ENCODE data around the gene HCAR2.
"Not testable (repeated sequence)": the region's sequence is repeated elsewhere in the genome, so short reads cannot be mapped to it uniquely, and the experiment has no call there.

HCAR2 gene

DNA sequence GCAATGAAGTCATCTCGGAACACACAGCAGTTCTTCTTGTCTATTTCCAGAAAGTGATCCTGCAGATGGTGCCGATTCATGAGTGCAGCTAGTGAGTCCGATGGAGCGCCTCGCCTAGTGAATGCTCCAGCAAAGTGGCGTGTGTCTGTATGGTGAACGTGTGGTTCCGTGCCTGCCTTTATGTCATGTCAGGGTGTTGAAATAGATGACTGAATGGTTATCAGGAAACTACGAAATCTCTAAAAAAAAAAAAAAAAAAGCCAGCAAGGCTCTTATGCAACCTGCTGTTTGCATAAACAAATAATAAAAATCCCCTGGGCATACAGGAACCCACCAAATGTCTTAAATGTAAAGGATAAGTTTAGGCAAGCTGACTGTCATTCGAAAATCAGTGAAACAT lies 13.5 kb upstream of the HCAR2 start, which contains the start of gene HCAR3:
Gene HCAR3 (minus strand): TSS at position 154 of the 400 bp plus-strand sequence. CDS start 74 bp downstream, at position 80.
- peak; percentile 75 to 87 (median 80) for DNase-seq

GRCh38 chr12:122715211-122715610 lies 12.1 kb upstream of the HCAR2 start:
- DNase-seq: not testable (repeated sequence)

DNA sequence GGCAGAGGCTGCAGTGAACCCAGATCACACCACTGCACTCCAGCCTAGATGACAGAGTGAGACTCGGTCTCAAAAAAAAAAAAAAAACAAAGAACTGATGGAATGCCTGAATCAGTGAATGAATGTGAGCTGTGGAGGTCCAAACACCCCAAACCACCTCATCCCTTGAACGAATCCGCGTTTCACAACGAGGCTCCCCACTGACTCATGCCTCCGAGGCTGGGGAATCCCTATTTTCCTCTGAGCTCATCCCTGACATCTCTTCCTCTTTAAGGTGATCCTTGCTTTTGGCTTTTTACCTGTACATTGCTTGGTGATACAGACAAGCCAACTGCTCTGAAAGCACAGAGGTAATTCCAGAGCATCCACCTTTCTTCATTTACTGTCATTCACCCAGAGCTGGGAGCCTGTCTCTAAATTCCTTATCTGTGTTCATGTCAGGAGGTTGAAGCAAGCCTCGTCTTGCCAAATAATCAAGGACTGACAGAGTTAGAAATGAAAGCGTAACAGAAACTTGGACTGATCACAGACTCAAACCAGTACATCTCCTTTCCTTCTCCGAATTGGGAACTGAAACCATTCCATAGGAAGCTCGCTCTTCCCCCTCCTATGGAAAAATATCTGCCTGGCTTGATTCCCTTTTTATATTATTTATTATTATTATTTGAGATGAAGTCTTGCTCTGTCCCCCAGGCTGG lies 10.5 kb upstream of the HCAR2 start:
- DNase-seq: not testable (repeated sequence)

GRCh38 chr12:122711266-122711665 lies 8.1 kb upstream of the HCAR2 start:
- peak; percentile 43 to 81 (median 65) for DNase-seq

- DNase-seq: not testable (repeated sequence)
Observed at GRCh38 chr12:122710341-122710740, 7.2 kb upstream of the HCAR2 start.

- not testable (repeated sequence) for DNase-seq
Observed at GRCh38 chr12:122709287-122709686, 6.1 kb upstream of the HCAR2 start.

- DNase-seq: not testable (repeated sequence)
Observed at GRCh38 chr12:122703841-122704240, 684 bp upstream of the HCAR2 start.

DNA sequence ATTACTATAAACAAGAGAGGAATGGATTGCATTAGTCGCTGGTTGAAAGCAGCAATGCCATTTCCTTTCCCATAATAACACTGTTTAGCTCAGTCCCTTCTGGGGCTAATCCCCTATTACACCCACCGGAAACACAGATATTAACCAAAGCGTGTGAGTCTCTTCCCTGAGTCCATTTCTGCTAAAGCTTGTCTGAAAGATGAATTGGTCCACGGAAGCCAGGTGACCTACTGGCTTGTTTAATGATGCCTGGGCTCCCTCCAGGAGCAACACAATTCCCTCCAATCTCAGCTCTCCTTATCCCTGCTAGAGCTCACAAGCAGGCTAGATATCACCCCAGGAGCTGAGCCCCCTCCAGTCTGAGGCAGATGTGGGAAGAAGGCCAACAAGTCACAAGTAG lies 1.7 kb downstream of the HCAR2 start:
- DNase-seq: not testable (repeated sequence)

- not testable (repeated sequence) for DNase-seq
Observed at GRCh38 chr12:122700038-122700710, 3.0 kb downstream of the HCAR2 start.

GRCh38 chr12:122696922-122697321 lies 6.2 kb downstream of the HCAR2 start:
- not testable (repeated sequence) for DNase-seq

- no peak for DNase-seq
Observed at GRCh38 chr12:122691566-122691965, 11.6 kb downstream of the HCAR2 start.

DNA sequence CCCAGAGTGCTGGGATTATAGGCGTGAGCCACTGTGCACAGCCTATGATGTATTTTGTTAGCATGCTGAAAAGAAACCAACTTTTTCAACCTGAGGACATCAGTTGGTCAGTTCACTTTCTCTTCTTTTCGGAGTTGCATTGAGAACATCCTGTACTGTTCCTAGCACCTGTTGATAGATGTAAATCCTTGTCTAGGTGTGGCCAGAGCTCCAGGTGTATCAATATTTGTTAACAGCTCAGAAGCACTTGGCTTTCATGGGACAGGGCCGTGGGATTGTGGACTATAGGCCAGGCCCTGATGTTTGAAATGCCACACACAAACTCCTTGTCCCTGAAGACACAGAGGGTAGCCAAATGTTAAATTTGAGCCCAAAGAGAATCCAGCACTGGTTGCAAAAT lies 14.9 kb downstream of the HCAR2 start:
- no peak for DNase-seq

GRCh38 chr12:122687086-122687485 lies 16.1 kb downstream of the HCAR2 start:
- DNase-seq: no peak

DNA sequence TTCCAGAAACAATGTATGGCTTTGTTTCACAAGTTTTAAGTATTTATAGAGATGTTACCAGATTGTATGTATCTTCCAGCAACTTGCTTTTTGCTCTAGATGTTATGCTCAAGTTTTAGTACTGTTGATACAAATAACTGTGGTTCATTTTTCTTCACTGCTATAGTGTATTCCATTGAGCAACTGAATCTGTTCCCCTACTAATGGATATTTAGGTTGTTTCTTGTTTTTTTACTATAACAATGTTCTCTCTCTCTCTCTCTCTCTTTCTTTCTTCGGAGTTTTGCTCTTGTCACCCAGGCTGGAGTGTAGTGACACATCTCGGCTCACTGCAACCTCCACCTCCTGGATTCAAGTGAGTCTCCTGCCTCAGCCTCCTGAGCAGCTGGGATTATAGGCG lies 16.6 kb downstream of the HCAR2 start:
- DNase-seq: no peak

DNA sequence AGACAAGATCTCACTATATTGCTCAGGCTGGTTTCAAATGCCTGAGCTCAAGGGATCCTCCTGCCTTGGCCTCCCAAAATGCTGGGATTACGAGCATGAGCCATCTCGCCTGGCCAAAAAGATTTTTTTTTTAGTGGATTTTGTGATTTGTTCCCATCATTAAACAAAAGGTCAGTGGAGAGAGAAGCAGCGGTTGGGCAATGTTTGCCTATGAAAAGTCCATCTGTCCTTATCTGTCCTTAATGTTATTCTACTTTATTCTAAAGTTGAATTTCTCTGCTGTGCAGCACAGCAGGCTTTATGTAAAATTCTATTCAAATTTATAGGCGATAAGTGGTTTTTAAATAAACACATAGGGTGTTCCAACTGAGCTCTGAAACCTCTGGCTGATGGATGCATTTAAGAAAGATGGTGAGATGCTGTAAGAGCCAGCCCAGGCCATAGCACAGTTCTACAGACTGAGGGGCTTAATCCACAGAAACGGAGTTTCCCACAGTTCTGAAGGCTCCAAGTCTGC lies 18.8 kb downstream of the HCAR2 start:
- DNase-seq: no peak

- DNase-seq: peak; percentile 79 to 93 (median 88)
Observed at GRCh38 chr12:122681814-122682213, 21.3 kb downstream of the HCAR2 start.

DNA sequence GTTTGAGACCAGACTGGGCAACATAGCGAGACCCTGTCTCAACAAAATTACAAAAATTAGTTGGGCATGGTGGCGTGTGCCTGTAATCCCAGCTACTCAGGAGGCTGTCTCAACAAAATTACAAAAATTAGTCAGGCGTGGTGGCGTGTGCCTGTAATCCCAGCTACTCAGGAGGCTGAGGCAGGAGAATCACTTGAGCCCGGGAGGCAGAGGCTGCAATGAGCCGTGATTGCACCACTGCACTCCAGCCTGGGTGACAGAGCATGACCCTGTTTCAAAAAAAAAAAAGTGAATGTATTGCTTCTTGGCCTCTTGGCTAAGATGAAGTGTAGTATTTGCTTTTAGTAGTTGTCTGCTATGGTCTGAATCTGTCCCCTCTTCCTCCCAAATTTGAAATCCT lies 22.2 kb downstream of the HCAR2 start:
- DNase-seq: peak in 1 of 4 experiments; percentile 15

GRCh38 chr12:122676781-122677180 lies 26.4 kb downstream of the HCAR2 start:
- not testable (repeated sequence) for DNase-seq

DNA sequence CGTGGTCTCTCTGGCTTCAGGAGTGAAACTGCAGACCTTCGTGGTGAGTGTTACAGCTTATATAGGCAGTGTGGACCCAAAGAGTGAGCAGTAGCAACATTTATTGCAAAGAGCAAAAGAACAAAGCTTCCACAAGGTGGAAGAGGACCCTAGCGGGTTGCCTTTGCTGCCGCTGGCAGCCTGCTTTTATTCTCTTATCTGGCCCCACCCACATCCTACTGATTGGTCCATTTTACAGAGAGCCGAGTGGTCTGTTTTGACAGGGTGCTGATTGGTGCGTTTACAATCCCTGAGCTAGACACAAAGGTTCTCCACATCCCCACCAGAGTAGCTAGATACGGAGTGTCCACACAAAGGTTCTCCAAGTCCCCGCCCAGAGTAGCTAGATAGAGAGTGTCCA lies 27.1 kb downstream of the HCAR2 start:
- DNase-seq: not testable (repeated sequence)

GRCh38 chr12:122672515-122672914 lies 30.6 kb downstream of the HCAR2 start:
- DNase-seq: no peak

- no peak for DNase-seq
Observed at GRCh38 chr12:122669397-122670070, 33.6 kb downstream of the HCAR2 start.

GRCh38 chr12:122668268-122668667 lies 34.9 kb downstream of the HCAR2 start:
- DNase-seq: no peak

DNA sequence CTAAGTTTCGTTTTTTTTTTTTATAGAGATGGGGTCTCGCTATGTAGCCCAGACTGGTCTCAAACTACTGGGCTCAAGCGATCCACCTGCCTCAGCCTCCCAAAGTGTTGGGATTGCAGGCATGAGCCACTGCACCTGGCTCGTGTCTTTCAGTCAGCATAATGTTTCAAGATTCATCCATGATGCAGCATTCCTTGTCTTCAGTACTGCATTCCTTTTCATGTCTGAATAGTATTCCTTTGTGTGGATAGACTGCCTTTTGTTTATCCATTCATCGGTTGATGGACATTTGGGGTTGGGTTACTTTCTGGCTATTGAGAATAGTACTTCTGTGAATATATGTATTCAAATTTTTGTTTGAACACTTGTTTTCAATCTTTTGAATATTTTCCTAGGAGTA lies 37.4 kb downstream of the HCAR2 start:
- DNase-seq: no peak

Data from suppressor macrophage (primary cell).